Panc1 (cell line): ENCODE measurements around the gene CPZ. TPM values are rescaled to one million over a fixed set of nuclear protein-coding genes. Genes with fewer than 3 reads are reported as not detected.

Experiments used
- ATAC-seq: fragments of 200-7000 bp; cut with Tn5 transposase; 2 replicates; pipeline ENCODE4 v1.9.1; 2020; ENCODE audit warnings: mild to moderate bottlenecking, moderate library complexity
- BruUV-seq: library from RNA; stranded (reverse); fragments of 400-500 nt; replicated peaks from 2 replicates; lab custom pipeline; 2021; lab: Mats Ljungman, UMichigan
- CTCF ChIA-PET: fragments of 300-600 bp; sonication (Branson Sonifier 250); formaldehyde crosslinking; loops from one replicate; lab custom pipeline; 2022; ENCODE audit warnings: antibody characterized with exemption; lab: Charles Lee
- POLR2A ChIA-PET: fragments of 300-600 bp; sonication (Branson Sonifier 250); formaldehyde crosslinking; loops from one replicate; lab custom pipeline; 2022; ENCODE audit warnings: antibody characterized with exemption; lab: Charles Lee
- DNase-seq: peaks from one replicate; pipeline ENCODE4 v3.0.0-alpha.2; 2010; ENCODE audit warnings: low read depth, low spot score
- H3K27ac ChIP-seq: 2 replicates; pipeline ENCODE4 v1.5.1; 2011; ENCODE audit warnings: mild to moderate bottlenecking, low read length, inconsistent platforms
- H3K27me3 ChIP-seq: fragments of 200-500 bp; sonication (Bioruptor generic); 2 replicates; pipeline ENCODE4 v1.6.0; 2014; ENCODE audit warnings: low read length, inconsistent platforms; ENCODE audit not compliant: control insufficient read depth, insufficient read depth
- H3K36me3 ChIP-seq: fragments of 200-500 bp; sonication (Bioruptor generic); 2 replicates; pipeline ENCODE4 v1.5.1; 2014; ENCODE audit warnings: inconsistent platforms, mild to moderate bottlenecking, low read length, moderate library complexity; ENCODE audit not compliant: control insufficient read depth, insufficient read depth
- H3K4me1 ChIP-seq: 2 replicates; pipeline ENCODE4 v1.5.1; 2011; ENCODE audit warnings: inconsistent platforms, mild to moderate bottlenecking, low read length, moderate library complexity; ENCODE audit not compliant: control insufficient read depth, insufficient read depth
- H3K4me3 ChIP-seq, 2 experiments: 2 replicates each; pipeline ENCODE4 v1.5.1; 2011 to 2012; ENCODE audit warnings: low read depth in 2 of 2, low read length in 2 of 2, mild to moderate bottlenecking in 2 of 2, inconsistent platforms in 1 of 2, moderate library complexity in 1 of 2
- H3K9me3 ChIP-seq: fragments of 200-500 bp; sonication (Bioruptor generic); 2 replicates; pipeline ENCODE4 v1.5.1; 2014; ENCODE audit warnings: low read depth, mild to moderate bottlenecking, inconsistent platforms, low read length, moderate library complexity; ENCODE audit not compliant: control insufficient read depth, insufficient read depth
- POLR2AphosphoS5 ChIP-seq: IDR thresholded peaks from 2 replicates; pipeline ENCODE4 v1.6.1; 2012; ENCODE audit warnings: mild to moderate bottlenecking, low read depth, low read length, moderate library complexity
- SIN3A ChIP-seq: IDR thresholded peaks from 2 replicates; pipeline ENCODE4 v1.6.1; 2012; ENCODE audit warnings: low read depth, mild to moderate bottlenecking, low read length, moderate library complexity, borderline replicate concordance; ENCODE audit not compliant: insufficient read depth
- TCF7L2 ChIP-seq: IDR thresholded peaks from 2 replicates; pipeline ENCODE4 v1.6.1; 2011; ENCODE audit warnings: mild to moderate bottlenecking, low read depth, low read length, inconsistent platforms
- in situ Hi-C: cut with HindIII; loops from 2 replicates; pipeline ENCODE4 v1.10.0; 2016; ENCODE audit warnings: low sequenced_read_pairs, low pct_unique_long_range_greater_than_20kb
- intact Hi-C: fragments of 100-400 bp; cut with micrococcal nuclease; formaldehyde crosslinking; loops from one replicate; pipeline ENCODE4 v1.10.0; 2022; ENCODE audit not compliant: unreplicated experiment
- total RNA-seq: library from RNA; stranded (reverse); gene quantifications from one replicate; pipeline ENCODE4 v1.2.1, GENCODE V29; 2021; ENCODE audit not compliant: unreplicated experiment
- TF ChIP-seq, protein P1 (sequence below), 2 experiments: IDR thresholded peaks; 2 replicates each; pipeline ENCODE4 v1.6.1; 2011 to 2012; ENCODE audit warnings: low read depth in 2 of 2, control low read depth in 1 of 2, low read length in 1 of 2, mild to moderate bottlenecking in 1 of 2, moderate library complexity in 1 of 2; ENCODE audit not compliant: insufficient read depth in 1 of 2
- TF ChIP-seq, protein P2 (sequence below): fragments of 450-650 bp; IDR thresholded peaks from 2 replicates; pipeline ENCODE4 v1.5.1; 2017; ENCODE audit warnings: mild to moderate bottlenecking

Gene CPZ
- total RNA-seq, 1 experiment from 2014 or later, result 0.15 TPM

DNA sequence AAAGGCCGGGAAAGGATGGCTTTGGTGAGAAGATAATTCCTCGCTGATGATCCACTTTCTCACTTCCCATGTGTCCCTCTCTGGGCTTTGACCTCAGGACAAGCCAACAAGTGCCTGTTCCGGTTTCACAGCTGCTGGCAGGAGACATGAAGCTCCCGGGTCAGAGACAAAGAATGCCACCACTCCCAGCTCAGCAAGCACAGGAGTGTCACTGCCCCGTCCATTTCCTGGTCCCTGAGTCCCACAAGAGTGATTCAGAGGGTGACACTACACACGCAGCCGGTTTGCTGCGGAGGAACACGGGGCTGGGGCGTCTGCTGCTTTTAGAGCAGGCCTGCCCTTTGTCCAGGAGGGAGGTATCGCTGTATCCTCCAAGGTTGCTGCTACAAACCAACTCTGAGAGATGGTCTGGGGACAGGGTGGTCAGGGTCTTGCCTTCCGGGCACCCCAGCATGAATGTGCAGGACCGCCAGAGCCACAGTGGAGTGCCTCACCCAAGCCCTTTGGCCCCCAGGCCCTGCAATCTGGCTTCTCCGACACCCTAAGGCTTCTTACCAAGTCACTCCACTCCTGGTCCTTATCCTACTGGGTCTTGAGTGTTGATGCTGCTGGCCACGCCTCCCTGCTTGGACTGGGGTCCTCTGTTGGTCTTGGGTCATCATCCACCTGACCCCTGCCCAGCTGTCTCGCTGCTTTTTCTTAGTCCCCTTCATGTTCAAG lies 49.5 kb downstream of the CPZ start:
- H3K27ac ChIP-seq, result no peak overlapping the region
- H3K4me3 ChIP-seq, result no peak overlapping the region
- intact Hi-C loops (no loop called here), in situ Hi-C loops (no loop called here)
- ATAC-seq (no peak), DNase-seq (no peak)
- POLR2A ChIA-PET, result no interaction called here
- H3K9me3 ChIP-seq, result no peaks in the 10 kb centered on the region
- CTCF ChIA-PET, result no interaction called here
- H3K36me3 ChIP-seq, result no peaks in the 10 kb centered on the region
- no peaks in the 10 kb centered on the region for H3K4me1 ChIP-seq
- TF ChIP-seq, protein P1, sequence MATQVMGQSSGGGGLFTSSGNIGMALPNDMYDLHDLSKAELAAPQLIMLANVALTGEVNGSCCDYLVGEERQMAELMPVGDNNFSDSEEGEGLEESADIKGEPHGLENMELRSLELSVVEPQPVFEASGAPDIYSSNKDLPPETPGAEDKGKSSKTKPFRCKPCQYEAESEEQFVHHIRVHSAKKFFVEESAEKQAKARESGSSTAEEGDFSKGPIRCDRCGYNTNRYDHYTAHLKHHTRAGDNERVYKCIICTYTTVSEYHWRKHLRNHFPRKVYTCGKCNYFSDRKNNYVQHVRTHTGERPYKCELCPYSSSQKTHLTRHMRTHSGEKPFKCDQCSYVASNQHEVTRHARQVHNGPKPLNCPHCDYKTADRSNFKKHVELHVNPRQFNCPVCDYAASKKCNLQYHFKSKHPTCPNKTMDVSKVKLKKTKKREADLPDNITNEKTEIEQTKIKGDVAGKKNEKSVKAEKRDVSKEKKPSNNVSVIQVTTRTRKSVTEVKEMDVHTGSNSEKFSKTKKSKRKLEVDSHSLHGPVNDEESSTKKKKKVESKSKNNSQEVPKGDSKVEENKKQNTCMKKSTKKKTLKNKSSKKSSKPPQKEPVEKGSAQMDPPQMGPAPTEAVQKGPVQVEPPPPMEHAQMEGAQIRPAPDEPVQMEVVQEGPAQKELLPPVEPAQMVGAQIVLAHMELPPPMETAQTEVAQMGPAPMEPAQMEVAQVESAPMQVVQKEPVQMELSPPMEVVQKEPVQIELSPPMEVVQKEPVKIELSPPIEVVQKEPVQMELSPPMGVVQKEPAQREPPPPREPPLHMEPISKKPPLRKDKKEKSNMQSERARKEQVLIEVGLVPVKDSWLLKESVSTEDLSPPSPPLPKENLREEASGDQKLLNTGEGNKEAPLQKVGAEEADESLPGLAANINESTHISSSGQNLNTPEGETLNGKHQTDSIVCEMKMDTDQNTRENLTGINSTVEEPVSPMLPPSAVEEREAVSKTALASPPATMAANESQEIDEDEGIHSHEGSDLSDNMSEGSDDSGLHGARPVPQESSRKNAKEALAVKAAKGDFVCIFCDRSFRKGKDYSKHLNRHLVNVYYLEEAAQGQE (IDR thresholded peaks at IDR 0.05; ENCODE audit: insufficient read depth in 1 of 2, low read depth in 2 of 2, low read length in 1 of 2), result no peak
- no peak for TF ChIP-seq TCF7L2
- no peak for TF ChIP-seq SIN3A
- no peak for TF ChIP-seq POLR2AphosphoS5
- TF ChIP-seq, protein P2, sequence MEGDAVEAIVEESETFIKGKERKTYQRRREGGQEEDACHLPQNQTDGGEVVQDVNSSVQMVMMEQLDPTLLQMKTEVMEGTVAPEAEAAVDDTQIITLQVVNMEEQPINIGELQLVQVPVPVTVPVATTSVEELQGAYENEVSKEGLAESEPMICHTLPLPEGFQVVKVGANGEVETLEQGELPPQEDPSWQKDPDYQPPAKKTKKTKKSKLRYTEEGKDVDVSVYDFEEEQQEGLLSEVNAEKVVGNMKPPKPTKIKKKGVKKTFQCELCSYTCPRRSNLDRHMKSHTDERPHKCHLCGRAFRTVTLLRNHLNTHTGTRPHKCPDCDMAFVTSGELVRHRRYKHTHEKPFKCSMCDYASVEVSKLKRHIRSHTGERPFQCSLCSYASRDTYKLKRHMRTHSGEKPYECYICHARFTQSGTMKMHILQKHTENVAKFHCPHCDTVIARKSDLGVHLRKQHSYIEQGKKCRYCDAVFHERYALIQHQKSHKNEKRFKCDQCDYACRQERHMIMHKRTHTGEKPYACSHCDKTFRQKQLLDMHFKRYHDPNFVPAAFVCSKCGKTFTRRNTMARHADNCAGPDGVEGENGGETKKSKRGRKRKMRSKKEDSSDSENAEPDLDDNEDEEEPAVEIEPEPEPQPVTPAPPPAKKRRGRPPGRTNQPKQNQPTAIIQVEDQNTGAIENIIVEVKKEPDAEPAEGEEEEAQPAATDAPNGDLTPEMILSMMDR, result no peak
- no peaks in the 10 kb centered on the region; the same call in 1 of the 2 replicates for H3K27me3 ChIP-seq
- BruUV-seq, result no TSS peak

DNA sequence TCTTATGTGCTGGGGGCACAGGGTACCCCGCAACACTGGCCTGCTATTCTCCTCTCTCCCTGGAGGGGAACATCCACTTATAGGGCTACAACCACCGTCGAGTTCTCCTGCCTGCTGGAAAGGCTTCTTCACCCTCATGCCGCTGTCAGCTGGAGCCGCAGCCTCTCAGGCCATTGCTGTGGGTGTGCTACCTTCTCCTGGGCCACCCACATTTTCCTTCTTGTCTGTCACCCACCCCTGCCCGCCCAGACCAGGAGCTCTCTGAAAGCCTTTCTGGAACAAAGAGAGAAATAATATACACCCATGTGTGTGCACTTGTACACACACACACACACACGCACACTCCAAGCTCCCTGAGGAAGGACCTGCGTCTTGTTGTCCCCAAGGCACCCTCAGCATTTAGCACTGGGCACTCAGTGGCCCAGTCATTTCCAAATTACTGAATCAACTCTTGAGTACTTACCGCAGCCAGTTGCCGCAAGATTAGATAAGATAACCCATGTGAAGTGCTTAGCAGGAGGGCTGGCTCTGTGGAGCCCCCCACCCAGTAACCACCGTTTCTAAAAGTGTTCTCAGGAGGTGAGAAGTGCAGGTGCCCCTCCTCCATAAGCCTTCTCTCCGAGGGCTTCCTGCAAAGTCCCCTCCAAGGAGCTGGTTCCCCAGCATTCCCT lies 50.2 kb downstream of the CPZ start:
- intact Hi-C loops (no loop called here), in situ Hi-C loops (no loop called here)
- no peaks in the 10 kb centered on the region for H3K4me1 ChIP-seq
- ATAC-seq (no peak), DNase-seq (no peak)
- TF ChIP-seq, protein P2, result no peak
- H3K4me3 ChIP-seq, result no peak overlapping the region
- POLR2A ChIA-PET, result no interaction called here
- CTCF ChIA-PET, result interaction anchor here (0.6 kb wide), 1 partner anchor 386 kb away, joined by 3 read pairs; no protein-coding TSS in a partner anchor
- H3K36me3 ChIP-seq, result no peaks in the 10 kb centered on the region
- BruUV-seq, result no TSS peak
- no peak overlapping the region for H3K27ac ChIP-seq
- H3K9me3 ChIP-seq, result no peaks in the 10 kb centered on the region
- H3K27me3 ChIP-seq, result no peaks in the 10 kb centered on the region; the same call in 1 of the 2 replicates
